Measurements from ENCODE around the gene LYSMD4.

- TF ChIP-seq ZNF843 (tag by site-specific recombination; IDR thresholded peaks at IDR 0.05) = no peak
- no peak for TF ChIP-seq CTCF (tag by site-specific recombination; IDR thresholded peaks at IDR 0.05)
- no peak for TF ChIP-seq KLF1 (tag by site-specific recombination; IDR thresholded peaks at IDR 0.05)
- TF ChIP-seq ZNF670 (tag by site-specific recombination; IDR thresholded peaks at IDR 0.05; ENCODE audit: low read depth) = no peak
- no peak for TF ChIP-seq ZNF510 (tag by site-specific recombination; IDR thresholded peaks at IDR 0.05; ENCODE audit: insufficient replicate concordance)
- TF ChIP-seq ZNF701 (tag by site-specific recombination; IDR thresholded peaks at IDR 0.05) = no peak
- TF ChIP-seq BCL6B (tag by site-specific recombination; IDR thresholded peaks at IDR 0.05) = no peak
- no peak for TF ChIP-seq ZNF488 (tag by site-specific recombination; IDR thresholded peaks at IDR 0.05)
- no peak for TF ChIP-seq ZNF391 (tag by site-specific recombination; IDR thresholded peaks at IDR 0.05; ENCODE audit: borderline replicate concordance, low read depth)
- TF ChIP-seq MYNN (tag by site-specific recombination; IDR thresholded peaks at IDR 0.05; ENCODE audit: borderline replicate concordance) = peak; percentile 89
- no peak for TF ChIP-seq ZNF621 (tag by site-specific recombination; IDR thresholded peaks at IDR 0.05)
- no peak for TF ChIP-seq KLF7 (tag by site-specific recombination; IDR thresholded peaks at IDR 0.05; ENCODE audit: borderline replicate concordance)
- no peak for TF ChIP-seq ZBTB44 (tag by site-specific recombination; IDR thresholded peaks at IDR 0.05)
These were observed 1.0 kb downstream of the LYSMD4 start for GRCh38 chr15:99732124-99732750.

Measured in HEK293 (cell line).